Gastroesophageal sphincter (tissue), 3 donors: ENCODE measurements around the gene ZNF787.

Experiments used
- POLR2A ChIP-seq, 2 donors: fragments of 450-650 bp; IDR thresholded peaks; one replicate each; pipeline ENCODE4 v1.6.1; 2017; ENCODE audit warnings: antibody characterized with exemption in 2 of 2, mild to moderate bottlenecking in 2 of 2, moderate library complexity in 1 of 2
- POLR2AphosphoS5 ChIP-seq: sonication (generic); formaldehyde crosslinking; IDR thresholded peaks from one replicate; pipeline ENCODE4 v1.6.1; 2017; ENCODE audit warnings: antibody characterized with exemption
- TF ChIP-seq, protein P1 (sequence below), 4 experiments: fragments of 200-600 bp in 2 of 4; fragments of 450-650 bp in 2 of 4; sonication (generic) in 1 of 4; IDR thresholded peaks; one replicate each; pipeline ENCODE4 v1.5.1; 2017 to 2019; ENCODE audit warnings: antibody characterized with exemption in 4 of 4, mild to moderate bottlenecking in 2 of 4, moderate library complexity in 2 of 4

DNA sequence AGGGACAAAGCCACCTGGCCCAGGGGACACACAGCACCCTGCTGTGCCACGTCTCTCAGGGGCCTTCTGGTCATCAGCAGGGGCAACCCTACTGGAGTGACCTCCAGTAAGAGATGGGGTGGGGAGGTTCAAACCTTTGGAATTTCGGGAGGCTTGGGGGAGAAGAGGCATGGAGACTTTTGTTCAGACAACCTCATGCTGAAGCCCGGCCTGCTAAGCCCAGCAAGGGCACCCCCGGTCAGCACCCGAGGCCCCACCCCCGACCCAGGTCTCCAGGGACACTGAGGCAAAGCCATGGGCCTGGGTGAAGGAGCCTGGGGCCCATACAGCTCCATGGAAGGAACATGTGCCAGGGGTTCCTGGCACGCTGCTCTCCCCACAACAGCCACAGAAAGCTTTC, 23.3 kb downstream of the ZNF787 start:
- TF ChIP-seq, protein P1, sequence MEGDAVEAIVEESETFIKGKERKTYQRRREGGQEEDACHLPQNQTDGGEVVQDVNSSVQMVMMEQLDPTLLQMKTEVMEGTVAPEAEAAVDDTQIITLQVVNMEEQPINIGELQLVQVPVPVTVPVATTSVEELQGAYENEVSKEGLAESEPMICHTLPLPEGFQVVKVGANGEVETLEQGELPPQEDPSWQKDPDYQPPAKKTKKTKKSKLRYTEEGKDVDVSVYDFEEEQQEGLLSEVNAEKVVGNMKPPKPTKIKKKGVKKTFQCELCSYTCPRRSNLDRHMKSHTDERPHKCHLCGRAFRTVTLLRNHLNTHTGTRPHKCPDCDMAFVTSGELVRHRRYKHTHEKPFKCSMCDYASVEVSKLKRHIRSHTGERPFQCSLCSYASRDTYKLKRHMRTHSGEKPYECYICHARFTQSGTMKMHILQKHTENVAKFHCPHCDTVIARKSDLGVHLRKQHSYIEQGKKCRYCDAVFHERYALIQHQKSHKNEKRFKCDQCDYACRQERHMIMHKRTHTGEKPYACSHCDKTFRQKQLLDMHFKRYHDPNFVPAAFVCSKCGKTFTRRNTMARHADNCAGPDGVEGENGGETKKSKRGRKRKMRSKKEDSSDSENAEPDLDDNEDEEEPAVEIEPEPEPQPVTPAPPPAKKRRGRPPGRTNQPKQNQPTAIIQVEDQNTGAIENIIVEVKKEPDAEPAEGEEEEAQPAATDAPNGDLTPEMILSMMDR (IDR thresholded peaks at IDR 0.05), result no peak
- TF ChIP-seq POLR2AphosphoS5, result no peak
- no peak for TF ChIP-seq POLR2A (IDR thresholded peaks at IDR 0.05)
